Pancreas (tissue), 10 donors: Measurements from ENCODE around the gene HIGD2A. TPM values are rescaled to one million over a fixed set of nuclear protein-coding genes. Genes with fewer than 3 reads are reported as not detected.

Experiments used
- ATAC-seq, 4 donors: fragments of 200-7000 bp; cut with Tn5 transposase; one replicate each; pipeline versions ENCODE4 v1.8.0 to v1.9.1; 2020; ENCODE audit warnings: mild to moderate bottlenecking in 4 of 4, moderate library complexity in 4 of 4
- DNase-seq, 6 donors: peaks; one replicate each; pipeline ENCODE4 v3.0.0-alpha.2; 2020
- FAIRE-seq: peaks from 2 replicates; lab custom pipeline; 2012; peaks lifted over from hg19 to GRCh38; lab: Jason Lieb, UNC
- H3K27ac ChIP-seq, 4 donors: fragments of 200-600 bp; sonication (generic); 1 replicate in 3 of 4; 2 replicates in 1 of 4; pipeline versions ENCODE4 v1.5.0 to v1.8.0; 2020
- H3K27me3 ChIP-seq, 4 donors: fragments of 200-600 bp; one replicate each; pipeline ENCODE4 v1.8.0; 2021
- H3K36me3 ChIP-seq, 3 donors: fragments of 200-600 bp; sonication (generic) in 1 of 3; one replicate each; pipeline versions ENCODE4 v1.5.0 to v1.8.0; 2020 to 2021
- H3K4me1 ChIP-seq, 3 donors: fragments of 200-600 bp; one replicate each; pipeline ENCODE4 v1.8.0; 2021
- H3K4me3 ChIP-seq, 4 donors: fragments of 200-600 bp; sonication (generic) in 2 of 4; one replicate each; pipeline versions ENCODE4 v1.5.0 to v1.8.0; 2020 to 2021
- H3K9me3 ChIP-seq, 4 donors: fragments of 200-600 bp; one replicate each; pipeline ENCODE4 v1.8.0; 2021
- CTCF ChIP-seq, 4 donors: fragments of 200-600 bp; sonication (generic) in 3 of 4; IDR thresholded peaks; one replicate each; pipeline versions ENCODE4 v1.5.0 to v1.8.0; 2021; ENCODE audit warnings: antibody characterized with exemption in 4 of 4
- WGBS, 2 donors: extraction: QIAGEN DNeasy Blood & Tissue Kit; methylation state at CpG; one replicate each; pipeline ENCODE4 v1.1.7; 2013; 5-methylcytosine and 5-hydroxymethylcytosine counted together
- intact Hi-C, 3 donors: fragments of 100-400 bp; cut with DNase I; formaldehyde crosslinking; loops; one replicate each; pipeline versions ENCODE4 v1.11.1 to v1.14.2; 2022
- polyA plus RNA-seq, 2 donors: library from polyadenylated mRNA; stranded (reverse); fragments of 200-250 nt; gene quantifications; one replicate each; pipeline ENCODE4 v1.2.3, GENCODE V29; 2013
- total RNA-seq, 6 donors: library from RNA; stranded (reverse); fragmentation: NEBNext Ultra II Directional in 4 of 6; extraction: Animal tissue kit (Norgen Biotek cat#: 25700) in 4 of 6; gene quantifications; one replicate each; pipeline versions ENCODE4 v1.2.1 to v1.2.4, GENCODE V29; 2021 to 2023
- donor health status: healthy with polysubstance abuse.
- donor health status: DM: no; HTN: no; CAD: no; lungs with moderate emphysema.
- donor health status: DM: no; HTN: no; CAD: no.
- donor health status: control.
- donor health status: control.
- donor health status: Bipolar disorder and iron deficiency.
- donor health status: DM: yes; HTN: yes; CAD: no.
- donor health status: DM: no; HTN: no; CAD: no.
- donor health status: DM: no; HTN: no; CAD: no.
- donor health status: DM: yes; HTN: yes; CAD: no.

The HIGD2A gene
- total and polyA plus RNA-seq, 8 donors = 30.0 to 109 (median 45.7) TPM

GRCh38 chr5:176391999-176392398 is 3.4 kb downstream of the HIGD2A start:
- Histone ChIP-seq H3K36me3 (peaks cover 0 to 5% (median 0%) of the 10 kb centered on the region in 3 donors), H3K4me3 (no peak overlapping the region)
- no peak for DNase-seq

GRCh38 chr5:176392526-176392925 is 4.0 kb downstream of the HIGD2A start:
- H3K4me3 ChIP-seq = no peak overlapping the region
- no peaks in the 10 kb centered on the region for H3K9me3 ChIP-seq
- 89 to 90% methylated on average over 11 of the region's 11 CpGs for WGBS, 2 donors
- intact Hi-C loops = no loop called here
- ATAC-seq (no peak), DNase-seq (peak in 1 of 6 donors; percentile 56), FAIRE-seq (no peak)
- TF ChIP-seq CTCF (IDR thresholded peaks at IDR 0.05) = no peak
- H3K36me3 ChIP-seq = peaks cover 0 to 5% (median 0%) of the 10 kb centered on the region in 3 donors
- H3K27ac ChIP-seq = no peak overlapping the region
- no peaks in the 10 kb centered on the region for H3K27me3 ChIP-seq
- peaks cover 0 to 12% (median 0%) of the 10 kb centered on the region in 3 donors for H3K4me1 ChIP-seq

More at GRCh38 chr5:176391999-176392398, 3.4 kb downstream of the HIGD2A start:
- ATAC-seq (no peak), FAIRE-seq (no peak)
- Histone ChIP-seq H3K4me1 (peaks cover 0 to 18% (median 0%) of the 10 kb centered on the region in 3 donors), H3K9me3 (no peaks in the 10 kb centered on the region), H3K27ac (no peak overlapping the region), H3K27me3 (no peaks in the 10 kb centered on the region)
- WGBS, 2 donors = 90 to 91% methylated on average over 4 of the region's 4 CpGs
- no peak for TF ChIP-seq CTCF (IDR thresholded peaks at IDR 0.05)
- intact Hi-C loops = no loop called here

GRCh38 chr5:176394096-176394495 is 5.5 kb downstream of the HIGD2A start:
- WGBS, 2 donors = 93 to 96% methylated on average over 9 of the region's 9 CpGs
- H3K36me3 ChIP-seq = peaks cover 0 to 5% (median 0%) of the 10 kb centered on the region in 3 donors
- no peak overlapping the region for H3K4me3 ChIP-seq
- DNase-seq (peak in 1 of 6 donors; percentile 38), ATAC-seq (no peak), FAIRE-seq (no peak)
- no peak overlapping the region for H3K27ac ChIP-seq
- no peaks in the 10 kb centered on the region for H3K27me3 ChIP-seq
- peaks cover 0 to 8% (median 0%) of the 10 kb centered on the region in 3 donors for H3K4me1 ChIP-seq
- intact Hi-C loops = no loop called here
- H3K9me3 ChIP-seq = no peaks in the 10 kb centered on the region
- TF ChIP-seq CTCF (IDR thresholded peaks at IDR 0.05) = no peak

GRCh38 chr5:176394881-176395675 is 6.5 kb downstream of the HIGD2A start:
- intact Hi-C loops = no loop called here
- no peak overlapping the region for H3K4me3 ChIP-seq
- WGBS, 2 donors = 76 to 78% methylated on average over 11 of the region's 11 CpGs
- ATAC-seq (peak in 1 of 4 donors; percentile 22), FAIRE-seq (no peak), DNase-seq (peak in 1 of 6 donors; percentile 39)
- peaks cover 0 to 5% (median 0%) of the 10 kb centered on the region in 3 donors for H3K36me3 ChIP-seq
- no peak for TF ChIP-seq CTCF (IDR thresholded peaks at IDR 0.05)
- H3K27me3 ChIP-seq = no peaks in the 10 kb centered on the region
- no peaks in the 10 kb centered on the region for H3K9me3 ChIP-seq
- H3K4me1 ChIP-seq = peaks cover 0 to 2% (median 0%) of the 10 kb centered on the region in 3 donors
- H3K27ac ChIP-seq = no peak overlapping the region

GRCh38 chr5:176396330-176396729 is 7.8 kb downstream of the HIGD2A start:
- Histone ChIP-seq H3K9me3 (no peaks in the 10 kb centered on the region), H3K4me1 (no peaks in the 10 kb centered on the region), H3K4me3 (no peak overlapping the region), H3K27ac (no peak overlapping the region), H3K36me3 (peaks cover 0 to 5% (median 0%) of the 10 kb centered on the region in 3 donors), H3K27me3 (no peaks in the 10 kb centered on the region)
- FAIRE-seq (no peak), ATAC-seq (peak in 2 of 4 donors; percentile 19 to 35), DNase-seq (no peak)
- intact Hi-C loops = no loop called here
- WGBS, 2 donors = 82 to 84% methylated on average over 6 of the region's 6 CpGs
- no peak for TF ChIP-seq CTCF (IDR thresholded peaks at IDR 0.05)
